Fibroblast of mammary gland (primary cell): Measurements from ENCODE around the gene IFI16.
"Not testable (repeated sequence)": the region's sequence is repeated elsewhere in the genome, so short reads cannot be mapped to it uniquely, and the experiment has no call there.

Experiments used
- DNase-seq: peaks from one replicate; pipeline ENCODE4 v3.0.0-alpha.2; 2010; ENCODE audit warnings: low read depth
- H3K4me3 ChIP-seq: 2 replicates; pipeline ENCODE4 v1.5.1; 2011; ENCODE audit warnings: low read depth, mild to moderate bottlenecking, low read length, moderate library complexity; ENCODE audit not compliant: control insufficient read depth
- TF ChIP-seq, protein P1 (sequence below): conservative IDR thresholded peaks from 2 replicates; pipeline ENCODE4 v1.5.1; 2011; ENCODE audit warnings: low read depth, low read length, inconsistent platforms; ENCODE audit not compliant: control insufficient read depth, insufficient read depth

IFI16 gene

DNA sequence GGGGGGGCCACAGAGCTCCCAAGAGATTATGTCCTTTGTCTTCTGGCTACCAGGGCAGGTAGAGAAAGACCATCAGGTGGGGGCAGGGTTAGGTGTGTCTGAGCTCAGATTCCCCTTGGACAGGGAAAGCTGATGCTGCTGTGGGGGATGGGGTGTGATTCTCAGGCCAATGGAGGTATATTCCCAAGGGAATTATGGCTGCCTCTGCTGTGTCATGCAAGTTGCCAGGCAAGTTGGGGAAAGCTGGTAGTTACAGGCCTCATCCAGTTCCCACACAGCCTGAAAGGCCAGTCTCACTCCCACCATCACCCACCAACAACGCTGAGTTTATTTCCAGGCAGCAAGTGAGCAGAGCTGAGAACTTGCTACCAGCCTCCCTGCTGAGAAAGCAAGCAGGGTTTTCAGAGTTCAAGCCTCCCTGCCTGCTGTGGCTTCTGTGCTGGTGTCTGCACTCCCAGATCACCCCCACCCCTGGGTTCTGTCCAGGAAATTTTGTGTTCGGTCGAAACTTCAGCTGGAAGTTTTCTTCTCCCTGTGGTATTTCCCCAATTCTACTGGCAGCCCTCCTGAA is 21.3 kb downstream of the IFI16 start:
- TF ChIP-seq, protein P1, sequence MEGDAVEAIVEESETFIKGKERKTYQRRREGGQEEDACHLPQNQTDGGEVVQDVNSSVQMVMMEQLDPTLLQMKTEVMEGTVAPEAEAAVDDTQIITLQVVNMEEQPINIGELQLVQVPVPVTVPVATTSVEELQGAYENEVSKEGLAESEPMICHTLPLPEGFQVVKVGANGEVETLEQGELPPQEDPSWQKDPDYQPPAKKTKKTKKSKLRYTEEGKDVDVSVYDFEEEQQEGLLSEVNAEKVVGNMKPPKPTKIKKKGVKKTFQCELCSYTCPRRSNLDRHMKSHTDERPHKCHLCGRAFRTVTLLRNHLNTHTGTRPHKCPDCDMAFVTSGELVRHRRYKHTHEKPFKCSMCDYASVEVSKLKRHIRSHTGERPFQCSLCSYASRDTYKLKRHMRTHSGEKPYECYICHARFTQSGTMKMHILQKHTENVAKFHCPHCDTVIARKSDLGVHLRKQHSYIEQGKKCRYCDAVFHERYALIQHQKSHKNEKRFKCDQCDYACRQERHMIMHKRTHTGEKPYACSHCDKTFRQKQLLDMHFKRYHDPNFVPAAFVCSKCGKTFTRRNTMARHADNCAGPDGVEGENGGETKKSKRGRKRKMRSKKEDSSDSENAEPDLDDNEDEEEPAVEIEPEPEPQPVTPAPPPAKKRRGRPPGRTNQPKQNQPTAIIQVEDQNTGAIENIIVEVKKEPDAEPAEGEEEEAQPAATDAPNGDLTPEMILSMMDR: no peak
- DNase-seq: no peak
- H3K4me3 ChIP-seq: no peak overlapping the region

DNA sequence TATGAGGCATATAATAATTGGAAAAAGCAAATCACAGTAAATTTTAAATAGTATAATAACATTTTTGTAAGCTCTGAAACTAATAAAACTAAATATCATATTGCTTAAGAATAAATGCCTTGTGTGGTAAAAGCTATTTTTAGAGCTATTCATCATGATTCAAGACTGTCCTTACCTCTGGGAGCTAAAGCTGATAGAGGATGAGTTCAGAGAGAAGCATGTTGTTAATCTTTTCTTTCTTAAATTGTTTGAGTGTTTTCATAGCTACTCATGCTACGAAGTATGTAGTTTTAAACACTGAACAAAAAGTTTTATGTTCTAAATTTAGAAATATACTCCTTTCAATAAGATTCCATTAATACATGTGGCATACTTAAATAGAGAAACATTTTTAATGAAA is 30.5 kb downstream of the IFI16 start:
- peak; percentile 39 for DNase-seq
- TF ChIP-seq, protein P1: no peak
- H3K4me3 ChIP-seq: no peak overlapping the region

DNA sequence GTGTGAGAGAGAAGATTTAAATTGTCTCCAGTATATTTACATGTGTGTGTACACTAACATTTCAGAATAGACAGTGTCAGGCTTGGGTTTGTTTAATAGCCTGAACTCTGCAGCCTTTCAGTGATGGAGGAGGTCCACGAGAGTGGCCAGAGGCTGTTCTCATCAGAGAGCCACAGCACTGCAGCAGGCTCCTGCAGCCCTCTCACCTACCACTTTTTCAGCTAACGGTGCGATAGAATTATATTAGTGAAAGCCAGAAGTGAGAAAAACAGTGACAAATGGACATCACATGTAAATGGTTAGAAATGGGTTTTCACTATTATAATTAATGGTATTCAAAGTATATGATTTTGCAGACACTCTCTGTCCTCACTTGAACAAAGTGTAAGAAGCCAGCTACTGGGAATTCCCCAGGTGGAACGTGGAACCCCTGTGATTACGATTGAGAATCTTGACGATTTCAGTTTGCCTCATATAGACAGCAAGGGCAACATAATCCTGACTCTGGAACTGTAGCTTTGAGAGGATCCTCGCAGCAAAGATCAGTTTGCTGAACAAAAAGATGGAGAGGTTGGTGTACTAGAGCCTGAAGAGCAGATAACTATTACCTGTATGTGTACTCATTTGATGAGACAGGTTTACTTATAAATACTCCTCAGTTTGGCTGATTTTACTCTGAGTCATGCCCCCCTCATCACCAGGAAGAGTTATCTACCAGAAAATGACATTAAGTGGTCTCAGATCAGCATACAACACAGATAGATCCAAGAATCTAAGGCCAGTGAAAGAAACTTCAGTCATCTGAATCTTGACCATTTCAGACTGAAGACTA is 31.4 kb downstream of the IFI16 start:
- DNase-seq: no peak
- TF ChIP-seq, protein P1: no peak
- H3K4me3 ChIP-seq: no peak overlapping the region

DNA sequence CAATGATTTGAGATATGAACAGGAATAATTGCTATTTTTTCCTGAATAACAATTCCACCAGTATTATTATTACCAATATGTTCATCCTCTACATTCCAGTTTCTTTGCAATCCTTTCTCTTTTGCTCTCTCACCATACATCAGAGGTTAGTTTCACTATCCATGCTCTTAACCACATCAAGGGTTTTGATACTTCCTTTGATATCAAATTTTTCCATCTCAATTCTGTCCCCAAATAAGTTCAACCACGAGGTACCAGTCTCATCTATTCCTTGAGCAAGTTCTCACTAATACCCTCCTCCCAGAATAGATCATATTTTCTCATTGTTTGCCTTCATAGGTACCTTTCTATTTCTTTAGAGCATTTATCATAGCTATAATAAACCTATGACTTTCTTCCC is 36.8 kb downstream of the IFI16 start:
- H3K4me3 ChIP-seq, DNase-seq: not testable (repeated sequence)

DNA sequence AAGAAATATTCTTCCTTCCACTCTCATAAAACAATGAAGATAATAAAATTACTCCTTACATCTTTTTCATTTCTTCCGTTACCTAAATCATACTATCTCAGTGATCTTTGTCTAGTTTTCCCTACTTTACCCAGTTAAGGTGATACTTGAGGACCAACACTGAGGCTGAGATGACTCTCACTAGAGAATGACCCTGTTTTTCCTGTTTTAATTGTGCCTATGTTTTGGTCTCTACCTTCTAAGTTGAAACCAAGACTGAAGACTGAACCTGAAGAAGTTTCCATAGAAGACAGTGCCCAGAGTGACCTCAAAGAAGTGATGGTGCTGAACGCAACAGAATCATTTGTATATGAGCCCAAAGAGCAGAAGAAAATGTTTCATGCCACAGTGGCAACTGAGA is 41.7 kb downstream of the IFI16 start:
- no peak overlapping the region for H3K4me3 ChIP-seq
- DNase-seq: no peak
- TF ChIP-seq, protein P1: no peak

DNA sequence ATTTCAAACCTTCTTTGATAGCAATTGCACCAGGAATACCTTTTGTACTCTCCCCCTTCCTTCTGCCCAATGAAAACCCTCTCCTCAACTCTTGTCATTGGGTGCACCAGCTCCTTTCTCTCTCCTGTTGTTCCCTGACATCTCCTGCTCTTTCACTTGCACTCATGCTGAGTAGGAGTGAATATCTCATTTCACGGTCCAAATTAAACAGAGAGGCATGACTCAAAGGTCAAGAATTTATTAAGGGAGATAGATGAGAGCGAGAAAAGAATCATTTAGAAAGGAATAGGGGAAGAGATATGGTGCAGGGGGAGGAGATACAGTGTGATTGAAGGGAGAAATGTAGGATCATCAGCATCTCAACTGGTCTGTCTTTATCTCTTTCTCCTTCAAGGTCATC is 44.7 kb downstream of the IFI16 start:
- H3K4me3 ChIP-seq: no peak overlapping the region
- DNase-seq: no peak
- TF ChIP-seq, protein P1: no peak

DNA sequence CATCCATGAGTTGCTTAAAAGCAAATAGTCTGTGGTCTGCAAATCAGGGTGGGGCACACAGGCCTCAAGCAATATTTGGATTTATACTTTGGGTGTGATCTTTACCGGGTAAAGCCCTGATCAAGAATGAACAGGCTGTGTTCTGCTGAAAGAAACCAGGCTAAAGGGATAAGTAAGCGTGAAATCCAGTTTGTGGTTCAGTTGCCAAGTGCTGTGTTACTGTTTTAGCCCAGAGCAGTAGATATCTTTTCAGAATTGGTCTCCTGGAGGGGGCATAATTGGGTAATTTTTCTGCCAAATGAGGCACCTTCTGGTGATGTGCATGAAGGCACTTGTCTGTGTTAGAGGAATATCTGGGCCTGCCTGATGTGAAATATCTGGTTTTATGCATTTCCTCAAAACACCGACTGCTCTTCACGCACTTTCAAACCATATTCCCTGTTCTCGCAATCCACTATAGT is 45.5 kb downstream of the IFI16 start:
- H3K4me3 ChIP-seq: no peak overlapping the region
- DNase-seq: no peak
- TF ChIP-seq, protein P1: no peak
